Large intestine (tissue), 3 donors: Measurements from ENCODE around the gene SPATA18. TPM values are rescaled to one million over a fixed set of nuclear protein-coding genes. Genes with fewer than 3 reads are reported as not detected.

Experiments used
- DNase-seq, 2 donors: peaks; one replicate each; pipeline versions ENCODE4 v3.0.0 to v3.0.0-alpha.2; 2013
- H3K27ac ChIP-seq: one replicate; pipeline ENCODE4 v1.5.1; 2013; ENCODE audit warnings: low read length
- H3K27me3 ChIP-seq: 2 replicates; pipeline ENCODE4 v1.6.1; 2013; ENCODE audit warnings: low read length; ENCODE audit not compliant: control insufficient read depth, insufficient read depth
- H3K36me3 ChIP-seq: 2 replicates; pipeline ENCODE4 v1.6.1; 2013; ENCODE audit warnings: low read length; ENCODE audit not compliant: control insufficient read depth, insufficient read depth
- H3K4me1 ChIP-seq: one replicate; pipeline ENCODE4 v1.6.1; 2013; ENCODE audit warnings: low read length; ENCODE audit not compliant: control insufficient read depth, insufficient read depth
- H3K4me3 ChIP-seq: one replicate; pipeline ENCODE4 v1.5.1; 2013; ENCODE audit warnings: low read length
- H3K9me3 ChIP-seq: one replicate; pipeline ENCODE4 v1.6.1; 2013; ENCODE audit warnings: mild to moderate bottlenecking, low read depth, low read length, moderate library complexity; ENCODE audit not compliant: control insufficient read depth
- WGBS: methylation state at CpG from one replicate; pipeline ENCODE4 v1.1.5; 2013; ENCODE audit warnings: low lambda C conversion rate; ENCODE audit not compliant: insufficient coverage; 5-methylcytosine and 5-hydroxymethylcytosine counted together
- polyA plus RNA-seq: library from polyadenylated mRNA; unstranded; fragments of 120-200 nt; gene quantifications from one replicate; pipeline ENCODE4 v1.2.1, GENCODE V29; 2013

Gene SPATA18
- polyA plus RNA-seq, 1 donor = 0.78 TPM

DNA sequence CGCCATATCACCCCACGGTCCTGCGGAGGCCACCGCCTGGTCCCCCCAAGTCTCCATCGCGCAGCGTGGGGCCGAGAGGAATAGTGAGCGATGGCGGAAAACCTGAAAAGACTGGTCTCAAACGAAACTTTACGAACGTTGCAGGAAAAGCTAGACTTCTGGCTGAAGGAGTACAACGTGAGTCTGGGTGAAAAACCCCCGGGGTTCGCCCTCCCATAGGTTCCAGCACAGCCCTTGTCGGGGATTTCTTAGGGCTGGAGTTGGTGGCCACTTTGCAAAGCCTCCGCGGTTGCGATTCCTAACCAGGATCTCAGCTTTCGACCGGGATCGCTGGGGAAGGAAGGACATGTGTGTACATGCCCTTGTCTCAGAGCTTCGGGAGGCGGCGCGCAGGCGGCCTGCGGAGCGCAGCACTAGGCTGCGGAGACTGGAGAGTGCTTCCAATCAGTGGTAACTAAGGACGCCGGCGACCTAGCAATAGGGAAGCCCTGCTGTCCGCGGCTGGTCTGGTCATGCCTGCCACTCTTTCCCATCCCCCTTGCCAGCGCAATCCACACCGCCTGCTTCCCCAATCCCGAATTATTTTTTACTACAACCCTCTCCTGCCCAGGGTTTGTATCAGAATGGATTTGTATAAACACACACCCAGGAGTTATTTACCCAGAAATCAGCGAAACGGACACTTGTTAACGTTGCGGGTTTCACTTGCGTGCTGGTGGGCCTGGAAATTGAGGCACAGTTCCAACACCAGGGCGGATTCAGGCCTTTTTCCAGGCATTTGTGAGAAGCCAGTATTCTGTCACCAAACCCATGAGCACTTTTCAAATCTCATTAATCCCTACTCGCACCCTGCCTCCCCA is 741 bp downstream of the SPATA18 start:
- DNase-seq = peak; percentile 37 to 68
- WGBS = 0% methylated on average over 9 of the region's 46 CpGs
- Histone ChIP-seq H3K4me3 (peak overlapping the region; percentile 48), H3K27me3 (peaks cover 24% of the 10 kb centered on the region), H3K36me3 (no peaks in the 10 kb centered on the region), H3K4me1 (no peaks in the 10 kb centered on the region), H3K27ac (no peak overlapping the region), H3K9me3 (peaks cover 4% of the 10 kb centered on the region)

- Histone ChIP-seq H3K4me3 (no peak overlapping the region), H3K36me3 (no peaks in the 10 kb centered on the region)
- DNase-seq = no peak
Observed at GRCh38 chr4:52052475-52052780, 1.3 kb downstream of the SPATA18 start.

DNA sequence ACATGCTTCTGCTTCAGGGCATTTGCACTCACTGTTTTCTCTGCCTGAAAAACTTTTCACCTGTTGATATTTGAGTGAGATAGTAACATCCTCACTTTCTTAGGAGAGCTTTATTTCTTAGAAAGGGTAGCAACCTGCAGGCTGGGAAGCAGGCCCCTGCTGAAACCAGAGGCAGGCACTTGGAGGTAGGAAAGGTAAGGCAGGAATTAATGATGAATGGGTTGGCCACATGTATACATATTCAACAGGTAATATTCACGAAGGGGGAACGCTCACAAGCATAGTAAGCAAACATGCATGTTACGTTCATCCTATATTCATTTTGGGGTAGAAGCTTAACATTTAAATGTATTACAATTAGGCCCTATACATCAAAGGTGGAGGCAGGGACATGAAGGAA is 3.1 kb downstream of the SPATA18 start:
- Histone ChIP-seq H3K27me3 (peaks cover 24% of the 10 kb centered on the region), H3K27ac (no peak overlapping the region), H3K4me1 (no peaks in the 10 kb centered on the region), H3K9me3 (peaks cover 4% of the 10 kb centered on the region), H3K36me3 (no peaks in the 10 kb centered on the region), H3K4me3 (no peak overlapping the region)
- WGBS = no CpG with 5 or more reads among the region's 3 CpGs
- no peak for DNase-seq

More at GRCh38 chr4:52052475-52052780, 1.3 kb downstream of the SPATA18 start:
- H3K9me3 ChIP-seq = peaks cover 4% of the 10 kb centered on the region
- no CpG with 5 or more reads among the region's 7 CpGs for WGBS
- no peak overlapping the region for H3K27ac ChIP-seq
- no peaks in the 10 kb centered on the region for H3K4me1 ChIP-seq
- H3K27me3 ChIP-seq = peaks cover 24% of the 10 kb centered on the region

- H3K27me3 ChIP-seq = peaks cover 11% of the 10 kb centered on the region
- no peaks in the 10 kb centered on the region for H3K9me3 ChIP-seq
- no peaks in the 10 kb centered on the region for H3K36me3 ChIP-seq
- no peak for DNase-seq
- H3K27ac ChIP-seq = no peak overlapping the region
- no peaks in the 10 kb centered on the region for H3K4me1 ChIP-seq
- no peak overlapping the region for H3K4me3 ChIP-seq
Observed at GRCh38 chr4:52057196-52057595, 6.1 kb downstream of the SPATA18 start.

GRCh38 chr4:52058275-52058674 is 7.2 kb downstream of the SPATA18 start:
- no peak overlapping the region for H3K4me3 ChIP-seq
- no peak overlapping the region for H3K27ac ChIP-seq
- H3K9me3 ChIP-seq = no peaks in the 10 kb centered on the region
- no peak for DNase-seq
- H3K4me1 ChIP-seq = no peaks in the 10 kb centered on the region
- no peaks in the 10 kb centered on the region for H3K36me3 ChIP-seq
- peaks cover 5% of the 10 kb centered on the region for H3K27me3 ChIP-seq
- WGBS = no CpG with 5 or more reads among the region's 1 CpG

GRCh38 chr4:52059372-52059771 is 8.3 kb downstream of the SPATA18 start:
- no peak overlapping the region for H3K27ac ChIP-seq
- DNase-seq = no peak
- H3K36me3 ChIP-seq = no peaks in the 10 kb centered on the region
- H3K27me3 ChIP-seq = peaks cover 2% of the 10 kb centered on the region
- no peaks in the 10 kb centered on the region for H3K9me3 ChIP-seq
- no peaks in the 10 kb centered on the region for H3K4me1 ChIP-seq
- no peak overlapping the region for H3K4me3 ChIP-seq
- WGBS = no CpG with 5 or more reads among the region's 3 CpGs

GRCh38 chr4:52069571-52069970 is 18.5 kb downstream of the SPATA18 start:
- no peak for DNase-seq
- WGBS = 83% methylated on average over 1 of the region's 1 CpG
- H3K4me1 ChIP-seq = no peaks in the 10 kb centered on the region
- H3K36me3 ChIP-seq = no peaks in the 10 kb centered on the region
- no peaks in the 10 kb centered on the region for H3K9me3 ChIP-seq
- no peak overlapping the region for H3K27ac ChIP-seq
- no peak overlapping the region for H3K4me3 ChIP-seq
- H3K27me3 ChIP-seq = no peaks in the 10 kb centered on the region

- DNase-seq = peak in 1 of 2 donors; percentile 20
- H3K4me1 ChIP-seq = no peaks in the 10 kb centered on the region
- no peak overlapping the region for H3K4me3 ChIP-seq
- H3K9me3 ChIP-seq = no peaks in the 10 kb centered on the region
- WGBS = no CpG with 5 or more reads among the region's 10 CpGs
- H3K36me3 ChIP-seq = no peaks in the 10 kb centered on the region
- H3K27me3 ChIP-seq = peaks cover 10% of the 10 kb centered on the region
- no peak overlapping the region for H3K27ac ChIP-seq
Observed at GRCh38 chr4:52071791-52072546, 20.9 kb downstream of the SPATA18 start.

GRCh38 chr4:52076731-52077130 is 25.6 kb downstream of the SPATA18 start:
- Histone ChIP-seq H3K27me3 (peaks cover 10% of the 10 kb centered on the region), H3K36me3 (no peaks in the 10 kb centered on the region), H3K27ac (no peak overlapping the region), H3K4me3 (no peak overlapping the region), H3K4me1 (no peaks in the 10 kb centered on the region), H3K9me3 (no peaks in the 10 kb centered on the region)
- no CpG with 5 or more reads among the region's 26 CpGs for WGBS
- DNase-seq = peak; percentile 2 to 14

DNA sequence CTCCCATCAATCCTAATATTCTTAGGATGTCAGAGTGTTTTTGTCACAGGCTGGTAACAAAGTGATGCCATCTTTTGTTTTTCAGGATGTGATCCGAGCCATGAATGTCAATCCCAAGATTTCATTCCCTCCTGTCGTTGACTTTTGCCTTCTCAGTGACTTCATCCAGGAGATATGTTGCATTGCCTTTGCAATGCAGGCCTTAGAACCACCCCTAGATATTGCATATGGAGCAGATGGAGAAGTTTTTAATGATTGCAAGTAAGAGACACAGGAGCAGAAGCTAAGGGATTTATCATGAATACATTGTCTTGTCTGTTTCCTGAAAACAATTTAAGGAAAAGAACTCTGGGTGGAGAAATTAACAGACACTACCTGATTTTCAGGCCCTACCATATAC is 28.6 kb downstream of the SPATA18 start:
- H3K9me3 ChIP-seq = no peaks in the 10 kb centered on the region
- peaks cover 10% of the 10 kb centered on the region for H3K27me3 ChIP-seq
- no peak overlapping the region for H3K4me3 ChIP-seq
- WGBS = no CpG with 5 or more reads among the region's 2 CpGs
- no peaks in the 10 kb centered on the region for H3K36me3 ChIP-seq
- DNase-seq = no peak
- H3K27ac ChIP-seq = no peak overlapping the region
- H3K4me1 ChIP-seq = no peaks in the 10 kb centered on the region
